ENCODE results near the gene SQSTM1. TPM values are rescaled to one million over a fixed set of nuclear protein-coding genes. Genes with fewer than 3 reads are reported as not detected.

SQSTM1 gene
- total and polyA plus RNA-seq, 2 experiments from 2014 or later, result 402 to 641 TPM

DNA sequence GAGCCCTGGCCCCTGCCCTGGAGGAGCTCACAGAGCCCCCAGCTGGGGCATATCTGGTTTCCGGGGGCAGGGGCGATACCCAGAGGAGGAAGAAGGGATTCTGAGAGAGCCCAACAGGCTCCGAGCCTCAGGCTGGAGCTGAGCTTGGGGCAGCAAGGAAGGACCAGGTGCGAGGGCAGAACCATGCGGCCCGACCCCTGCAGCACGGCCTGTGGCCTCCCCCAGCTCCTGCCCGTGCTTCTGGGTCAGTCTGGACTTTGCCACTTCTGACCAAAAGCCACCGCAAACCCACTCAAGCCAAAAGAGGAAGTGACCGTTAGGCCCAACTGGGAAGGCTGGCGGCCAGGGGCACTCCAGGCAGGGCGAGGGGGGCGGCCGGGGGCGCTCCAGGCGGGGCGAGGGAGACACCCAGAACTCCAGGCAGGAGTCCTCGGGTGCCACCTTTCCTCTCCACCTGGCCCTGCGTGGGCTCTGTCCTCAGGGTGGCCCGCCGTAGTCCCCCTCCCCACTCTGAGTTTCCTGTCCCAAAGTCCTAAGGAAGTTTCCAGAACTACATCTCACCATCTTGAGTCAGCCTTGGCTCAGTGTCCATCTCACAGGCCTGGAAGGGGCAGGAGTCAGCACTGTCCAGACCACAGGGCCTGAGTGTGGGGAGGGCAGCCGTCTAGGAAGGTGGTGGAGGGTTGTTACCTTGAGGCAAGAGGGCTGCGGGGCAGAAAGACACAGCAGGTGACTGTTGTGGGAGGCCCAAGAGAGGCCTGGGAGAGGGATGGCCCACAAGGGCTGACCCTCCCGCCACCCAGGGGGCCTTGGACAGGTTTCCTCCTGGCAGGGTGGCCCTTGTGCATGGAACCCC, 27.9 kb upstream of the SQSTM1 start:
- WGBS (ENCODE audit: low lambda C conversion rate, missing lambda C conversion rate), result 93% methylated on average over 21 of the region's 24 CpGs
- TF ChIP-seq EZH2 (IDR thresholded peaks at IDR 0.05; ENCODE audit: borderline replicate concordance) (no peak), EZH2phosphoT487 (IDR thresholded peaks at IDR 0.05; ENCODE audit: low read depth, severe bottlenecking, unreplicated experiment) (no peak), CTCF (IDR thresholded peaks at IDR 0.05; ENCODE audit: poor library complexity) (no peak)

GRCh38 chr5:179793468-179794139, 27.1 kb upstream of the SQSTM1 start, which contains the start of gene LTC4S:
Gene LTC4S (plus strand): TSS chr5:179793986. CDS start chr5:179794081, 95 bp downstream.
- DNase-seq (ENCODE audit: low spot score), result no peak
- H3K9me3 ChIP-seq (ENCODE audit: low read depth), result no peaks in the 10 kb centered on the region
- H3K27me3 ChIP-seq, result no peaks in the 10 kb centered on the region
- H3K4me3 ChIP-seq, result no peak within 1 kb of the TSS
- H3K4me1 ChIP-seq (ENCODE audit: insufficient read depth), result peaks cover 10% of the 10 kb centered on the region
- no peaks in the 10 kb centered on the region for H3K36me3 ChIP-seq (replicated peaks; ENCODE audit: insufficient read depth, low read depth)
- TF ChIP-seq CTCF (IDR thresholded peaks at IDR 0.05; ENCODE audit: poor library complexity), result no peak
- TF ChIP-seq EZH2 (IDR thresholded peaks at IDR 0.05; ENCODE audit: borderline replicate concordance), result no peak
- TF ChIP-seq EZH2phosphoT487 (IDR thresholded peaks at IDR 0.05; ENCODE audit: low read depth, severe bottlenecking, unreplicated experiment), result no peak
- no peaks in the 10 kb centered on the region for H4K20me1 ChIP-seq (ENCODE audit: insufficient read depth, poor library complexity, severe bottlenecking)
- no peak within 1 kb of the TSS for H2AFZ ChIP-seq
- H3K79me2 ChIP-seq, result no peaks in the 10 kb centered on the region
- 84% methylated on average over 19 of the region's 19 CpGs for WGBS (ENCODE audit: low lambda C conversion rate, missing lambda C conversion rate)
- no peak within 1 kb of the TSS for H3K27ac ChIP-seq
- peak within 1 kb of the TSS; percentile 99 for H3K4me2 ChIP-seq
- no peaks in the 10 kb centered on the region for H3K9me2 ChIP-seq (replicated peaks; ENCODE audit: insufficient read depth)

More for the DNA sequence above, 27.9 kb upstream of the SQSTM1 start:
- H2AFZ ChIP-seq, result no peak overlapping the region
- H3K9me2 ChIP-seq (replicated peaks; ENCODE audit: insufficient read depth), result no peaks in the 10 kb centered on the region
- no peak overlapping the region for H3K4me3 ChIP-seq
- no peaks in the 10 kb centered on the region for H3K27me3 ChIP-seq
- no peaks in the 10 kb centered on the region for H3K79me2 ChIP-seq
- no peaks in the 10 kb centered on the region for H3K9me3 ChIP-seq (ENCODE audit: low read depth)
- H3K4me1 ChIP-seq (ENCODE audit: insufficient read depth), result peaks cover 10% of the 10 kb centered on the region
- H4K20me1 ChIP-seq (ENCODE audit: insufficient read depth, poor library complexity, severe bottlenecking), result no peaks in the 10 kb centered on the region
- H3K27ac ChIP-seq, result no peak overlapping the region
- no peak overlapping the region for H3K4me2 ChIP-seq
- no peak for DNase-seq (ENCODE audit: low spot score)
- H3K36me3 ChIP-seq (replicated peaks; ENCODE audit: insufficient read depth, low read depth), result no peaks in the 10 kb centered on the region

DNA sequence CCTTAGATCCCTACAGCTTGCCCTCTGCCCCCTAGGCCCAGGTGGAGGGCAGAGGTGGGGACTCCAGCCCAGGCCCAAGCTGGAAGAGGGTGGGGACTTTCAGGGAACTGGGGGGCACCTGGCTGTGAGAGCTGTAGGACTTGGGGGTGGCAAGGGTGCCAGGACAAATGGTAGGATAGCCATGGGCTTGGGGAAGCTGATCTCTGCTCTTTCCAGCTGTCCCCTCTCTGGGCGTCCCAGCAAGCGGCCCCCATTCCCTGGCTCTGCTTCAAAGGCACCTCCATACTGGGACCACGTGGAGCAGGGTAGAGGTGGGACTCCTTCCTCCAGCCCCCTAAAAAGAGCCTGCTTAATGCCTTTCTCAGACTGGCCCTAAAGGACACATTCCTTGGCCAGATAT, 26.5 kb upstream of the SQSTM1 start:
- H3K9me3 ChIP-seq (ENCODE audit: low read depth), result no peaks in the 10 kb centered on the region
- no peak for DNase-seq (ENCODE audit: low spot score)
- no peaks in the 10 kb centered on the region for H3K9me2 ChIP-seq (replicated peaks; ENCODE audit: insufficient read depth)
- no peak overlapping the region for H3K4me3 ChIP-seq
- H2AFZ ChIP-seq, result no peak overlapping the region
- H4K20me1 ChIP-seq (ENCODE audit: insufficient read depth, poor library complexity, severe bottlenecking), result no peaks in the 10 kb centered on the region
- H3K27ac ChIP-seq, result no peak overlapping the region
- H3K36me3 ChIP-seq (replicated peaks; ENCODE audit: insufficient read depth, low read depth), result no peaks in the 10 kb centered on the region
- H3K27me3 ChIP-seq, result no peaks in the 10 kb centered on the region
- WGBS (ENCODE audit: low lambda C conversion rate, missing lambda C conversion rate), result 88% methylated on average over 3 of the region's 3 CpGs
- H3K79me2 ChIP-seq, result no peaks in the 10 kb centered on the region
- H3K4me2 ChIP-seq, result no peak overlapping the region
- H3K4me1 ChIP-seq (ENCODE audit: insufficient read depth), result peaks cover 10% of the 10 kb centered on the region
- no peak for TF ChIP-seq EZH2 (IDR thresholded peaks at IDR 0.05; ENCODE audit: borderline replicate concordance)
- TF ChIP-seq CTCF (IDR thresholded peaks at IDR 0.05; ENCODE audit: poor library complexity), result no peak
- TF ChIP-seq EZH2phosphoT487 (IDR thresholded peaks at IDR 0.05; ENCODE audit: low read depth, severe bottlenecking, unreplicated experiment), result no peak

Measured in hepatocyte (in vitro differentiated cells).